HEK293 (cell line): Measurements from ENCODE around the gene CCDC85C.
A peak's percentile ranks its signal among the peaks of the same experiment; 100 is the strongest.

Source experiments
- CTCF ChIP-seq: fragments of 450-650 bp; formaldehyde crosslinking; IDR thresholded peaks from 2 replicates; pipeline ENCODE4 v1.5.1; 2016; ENCODE audit warnings: missing biosample characterization, missing genetic modification characterization
- EGR2 ChIP-seq: fragments of 450-650 bp; formaldehyde crosslinking; IDR thresholded peaks from 2 replicates; pipeline ENCODE4 v1.5.1; 2016; ENCODE audit warnings: low read depth, missing biosample characterization, missing genetic modification characterization
- INSM2 ChIP-seq: fragments of 450-650 bp; formaldehyde crosslinking; IDR thresholded peaks from 2 replicates; pipeline ENCODE4 v1.5.1; 2016; ENCODE audit warnings: missing biosample characterization, missing genetic modification characterization
- KLF9 ChIP-seq: fragments of 450-650 bp; formaldehyde crosslinking; IDR thresholded peaks from 2 replicates; pipeline ENCODE4 v1.5.1; 2016; ENCODE audit warnings: missing biosample characterization, missing genetic modification characterization, low read depth
- OSR2 ChIP-seq: fragments of 450-650 bp; formaldehyde crosslinking; IDR thresholded peaks from 2 replicates; pipeline ENCODE4 v1.5.1; 2016; ENCODE audit warnings: missing biosample characterization, missing genetic modification characterization
- PRDM2 ChIP-seq: fragments of 450-650 bp; formaldehyde crosslinking; IDR thresholded peaks from 2 replicates; pipeline ENCODE4 v1.5.1; 2016; ENCODE audit warnings: missing biosample characterization, missing genetic modification characterization, borderline replicate concordance
- ZBTB48 ChIP-seq: fragments of 450-650 bp; formaldehyde crosslinking; IDR thresholded peaks from 2 replicates; pipeline ENCODE4 v1.5.1; 2016; ENCODE audit warnings: missing biosample characterization, missing genetic modification characterization
- ZBTB6 ChIP-seq: fragments of 450-650 bp; formaldehyde crosslinking; IDR thresholded peaks from 2 replicates; pipeline ENCODE4 v1.5.1; 2017; ENCODE audit warnings: missing biosample characterization, missing genetic modification characterization
- ZFP69B ChIP-seq: fragments of 450-650 bp; formaldehyde crosslinking; IDR thresholded peaks from 2 replicates; pipeline ENCODE4 v1.5.1; 2016; ENCODE audit warnings: missing biosample characterization, missing genetic modification characterization
- ZNF169 ChIP-seq: fragments of 450-650 bp; formaldehyde crosslinking; IDR thresholded peaks from 2 replicates; pipeline ENCODE4 v1.5.1; 2016; ENCODE audit warnings: missing biosample characterization, missing genetic modification characterization
- ZNF23 ChIP-seq: fragments of 450-650 bp; formaldehyde crosslinking; IDR thresholded peaks from 2 replicates; pipeline ENCODE4 v1.5.1; 2016; ENCODE audit warnings: missing biosample characterization, missing genetic modification characterization, borderline replicate concordance
- ZNF248 ChIP-seq: fragments of 450-650 bp; formaldehyde crosslinking; IDR thresholded peaks from 2 replicates; pipeline ENCODE4 v1.5.1; 2017; ENCODE audit warnings: missing biosample characterization, missing genetic modification characterization
- ZNF292 ChIP-seq: fragments of 450-650 bp; formaldehyde crosslinking; IDR thresholded peaks from 2 replicates; pipeline ENCODE4 v1.5.1; 2016; ENCODE audit warnings: low read depth, missing biosample characterization, missing genetic modification characterization, borderline replicate concordance
- ZNF513 ChIP-seq: fragments of 450-650 bp; IDR thresholded peaks from 2 replicates; pipeline ENCODE4 v1.5.1; 2018; ENCODE audit warnings: missing biosample characterization, missing genetic modification characterization
- ZNF518A ChIP-seq: fragments of 450-650 bp; formaldehyde crosslinking; conservative IDR thresholded peaks from 2 replicates; pipeline ENCODE4 v1.5.1; 2016; ENCODE audit warnings: low read depth, missing biosample characterization, missing genetic modification characterization
- ZNF747 ChIP-seq: fragments of 450-650 bp; formaldehyde crosslinking; IDR thresholded peaks from 2 replicates; pipeline ENCODE4 v1.5.1; 2016; ENCODE audit warnings: missing biosample characterization, missing genetic modification characterization
- ZNF776 ChIP-seq: fragments of 450-650 bp; formaldehyde crosslinking; IDR thresholded peaks from 2 replicates; pipeline ENCODE4 v1.5.0; 2017; ENCODE audit warnings: missing biosample characterization, missing genetic modification characterization, borderline replicate concordance
- ZNF792 ChIP-seq: fragments of 450-650 bp; formaldehyde crosslinking; IDR thresholded peaks from 2 replicates; pipeline ENCODE4 v1.5.1; 2016; ENCODE audit warnings: missing biosample characterization, missing genetic modification characterization
- ZSCAN16 ChIP-seq: fragments of 450-650 bp; formaldehyde crosslinking; IDR thresholded peaks from 2 replicates; pipeline ENCODE4 v1.5.1; 2016; ENCODE audit warnings: missing biosample characterization, missing genetic modification characterization

CCDC85C gene

GRCh38 chr14:99568567-99569560 is 35.1 kb downstream of the CCDC85C start (continued):
- TF ChIP-seq PRDM2 = no peak
- no peak for TF ChIP-seq ZNF169
- TF ChIP-seq INSM2 (tag by site-specific recombination) = no peak
- TF ChIP-seq EGR2 = no peak
- no peak for TF ChIP-seq ZNF776 (tag by site-specific recombination)
- TF ChIP-seq ZNF747 (tag by site-specific recombination) = no peak
- no peak for TF ChIP-seq ZNF248 (tag by site-specific recombination)
- TF ChIP-seq ZSCAN16 (tag by site-specific recombination) = no peak
- no peak for TF ChIP-seq ZNF513
- TF ChIP-seq OSR2 (tag by site-specific recombination) = peak; percentile 32; the same call in 1 of the 2 replicates
- no peak for TF ChIP-seq ZNF792
- TF ChIP-seq ZBTB6 (tag by site-specific recombination) = no peak
- TF ChIP-seq CTCF (tag by site-specific recombination) = no peak
- TF ChIP-seq ZNF23 (tag by site-specific recombination) = no peak
- no peak for TF ChIP-seq KLF9 (tag by site-specific recombination)
- TF ChIP-seq ZNF518A = no peak
- no peak for TF ChIP-seq ZNF292 (tag by site-specific recombination)
- no peak; the same call in 1 of the 2 replicates for TF ChIP-seq ZBTB48 (tag by site-specific recombination)
- no peak for TF ChIP-seq ZFP69B (tag by site-specific recombination)
